Ishikawa (cell line): Measurements from ENCODE around the gene PAX2.

Source experiments
- CEBPB ChIP-seq: IDR thresholded peaks from 2 replicates; pipeline ENCODE4 v1.6.1; 2012
- CREB1 ChIP-seq: IDR thresholded peaks from 2 replicates; pipeline ENCODE4 v1.6.1; 2012; ENCODE audit warnings: low read depth
- EGR1 ChIP-seq: IDR thresholded peaks from 2 replicates; pipeline ENCODE4 v1.6.1; 2012
- EP300 ChIP-seq: IDR thresholded peaks from 2 replicates; pipeline ENCODE4 v1.6.1; 2012; ENCODE audit warnings: borderline replicate concordance
- FOXM1 ChIP-seq: IDR thresholded peaks from 2 replicates; pipeline ENCODE4 v1.6.1; 2012; ENCODE audit warnings: low read depth, borderline replicate concordance
- MAX ChIP-seq: IDR thresholded peaks from 2 replicates; pipeline ENCODE4 v1.6.1; 2012
- NFIC ChIP-seq: IDR thresholded peaks from 2 replicates; pipeline ENCODE4 v1.6.1; 2012
- RAD21 ChIP-seq: IDR thresholded peaks from 2 replicates; pipeline ENCODE4 v1.6.1; 2012; ENCODE audit warnings: low read depth
- REST ChIP-seq: IDR thresholded peaks from 2 replicates; pipeline ENCODE4 v1.6.1; 2012; ENCODE audit warnings: low read depth, mild to moderate bottlenecking
- TAF1 ChIP-seq: IDR thresholded peaks from 2 replicates; pipeline ENCODE4 v1.6.1; 2012; ENCODE audit warnings: low read depth, mild to moderate bottlenecking
- TCF12 ChIP-seq: IDR thresholded peaks from 2 replicates; pipeline ENCODE4 v1.6.1; 2012; ENCODE audit warnings: low read depth
- TEAD4 ChIP-seq: IDR thresholded peaks from 2 replicates; pipeline ENCODE4 v1.6.1; 2012
- USF1 ChIP-seq: IDR thresholded peaks from 2 replicates; pipeline ENCODE4 v1.6.1; 2012
- YY1 ChIP-seq: IDR thresholded peaks from 2 replicates; pipeline ENCODE4 v1.6.1; 2012; ENCODE audit warnings: low read depth
- ZBTB7A ChIP-seq: IDR thresholded peaks from 2 replicates; pipeline ENCODE4 v1.6.1; 2012; ENCODE audit warnings: low read depth

The PAX2 gene

GRCh38 chr10:100847440-100847839, 102.1 kb downstream of the PAX2 start:
- TF ChIP-seq FOXM1 (no peak), YY1 (no peak), USF1 (no peak), NFIC (no peak), EP300 (no peak), ZBTB7A (no peak), MAX (no peak), EGR1 (no peak), REST (no peak)

GRCh38 chr10:100848770-100849169, 103.4 kb downstream of the PAX2 start:
- TF ChIP-seq YY1: no peak
- no peak for TF ChIP-seq TAF1
- no peak for TF ChIP-seq MAX
- no peak for TF ChIP-seq ZBTB7A
- no peak for TF ChIP-seq FOXM1

GRCh38 chr10:100858261-100858660, 112.9 kb downstream of the PAX2 start:
- no peak for TF ChIP-seq TAF1
- TF ChIP-seq CREB1: no peak
- no peak for TF ChIP-seq ZBTB7A
- TF ChIP-seq TEAD4: no peak

- TF ChIP-seq MAX (no peak), EGR1 (no peak), REST (peak; percentile 73)
Measured at GRCh38 chr10:100858747-100859483, 113.5 kb downstream of the PAX2 start.

- TF ChIP-seq REST (no peak), USF1 (no peak), MAX (no peak), YY1 (no peak), EGR1 (no peak), NFIC (no peak), EP300 (no peak), ZBTB7A (no peak)
Measured at GRCh38 chr10:100859484-100859763, 114.0 kb downstream of the PAX2 start.

GRCh38 chr10:100863433-100863832, 118.1 kb downstream of the PAX2 start:
- TF ChIP-seq REST (no peak), RAD21 (no peak), TCF12 (no peak), TEAD4 (no peak), EGR1 (no peak), CEBPB (no peak)
